ENCODE measurements around the gene C6orf163.

The C6orf163 gene

DNA sequence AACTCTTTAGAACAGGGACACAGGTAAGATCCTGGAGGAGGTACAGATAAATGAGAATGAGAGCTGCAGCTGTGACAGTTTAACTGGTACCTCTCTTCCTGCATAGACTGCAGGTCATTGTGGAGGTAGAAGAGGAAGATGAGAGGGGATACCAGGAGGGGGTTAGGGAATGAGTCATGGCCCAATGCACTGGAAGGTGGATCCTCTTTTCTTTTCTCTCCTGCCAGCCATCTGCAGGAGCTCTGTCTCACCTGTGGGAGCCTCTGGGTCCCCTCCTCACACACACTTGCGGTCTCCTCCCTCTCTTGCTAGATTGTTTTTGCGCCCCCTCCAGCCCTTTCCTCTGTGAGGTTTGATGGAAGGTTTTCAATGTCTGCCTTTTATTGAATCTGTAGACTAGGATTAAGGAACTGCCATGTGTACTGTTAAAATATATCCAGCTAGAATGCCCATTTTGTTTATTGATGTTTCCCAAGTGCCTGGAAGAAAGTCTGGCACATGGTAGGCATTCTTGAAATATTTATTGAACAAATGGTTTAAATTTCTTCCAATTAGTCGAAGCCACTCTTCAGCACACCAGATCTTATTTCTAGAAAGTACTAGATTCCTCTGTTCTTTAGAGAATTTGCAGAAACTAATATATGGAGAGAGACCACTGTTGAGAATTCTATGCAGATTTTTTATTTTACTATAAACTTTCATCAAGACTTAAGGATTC lies 13.0 kb downstream of the C6orf163 start:
- DNase-seq = peak; percentile 19

DNA sequence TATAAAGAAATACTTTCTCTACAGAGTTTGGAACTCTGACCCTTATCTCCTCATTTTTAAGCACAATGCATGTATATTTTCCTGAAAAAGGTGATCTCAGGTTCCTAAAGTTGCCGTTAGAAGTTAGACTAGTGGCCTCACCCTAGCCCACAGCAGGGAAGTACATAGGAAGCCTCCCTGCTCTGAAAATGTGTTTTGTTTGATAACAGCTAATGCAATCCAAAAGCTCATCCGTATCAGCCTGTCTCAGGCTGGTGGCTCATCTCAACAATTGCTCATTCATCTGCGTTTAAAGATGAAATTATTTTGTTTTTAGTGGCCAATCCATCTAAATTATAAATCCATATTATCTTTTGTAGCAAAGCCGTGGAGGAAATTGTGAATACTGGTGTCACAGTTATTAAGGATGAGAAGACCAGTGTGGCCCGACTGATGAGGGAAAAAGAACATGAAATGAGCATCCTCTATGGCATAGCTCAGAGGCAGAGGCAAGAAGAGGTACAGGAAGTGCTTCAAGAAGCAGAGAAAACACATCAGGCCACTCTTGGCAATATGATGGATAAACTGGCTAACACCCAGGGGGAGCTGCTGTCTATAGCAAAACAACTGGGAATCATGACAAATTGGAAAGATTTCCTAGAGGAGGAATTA lies 20.1 kb downstream of the C6orf163 start:
- DNase-seq = no peak

DNA sequence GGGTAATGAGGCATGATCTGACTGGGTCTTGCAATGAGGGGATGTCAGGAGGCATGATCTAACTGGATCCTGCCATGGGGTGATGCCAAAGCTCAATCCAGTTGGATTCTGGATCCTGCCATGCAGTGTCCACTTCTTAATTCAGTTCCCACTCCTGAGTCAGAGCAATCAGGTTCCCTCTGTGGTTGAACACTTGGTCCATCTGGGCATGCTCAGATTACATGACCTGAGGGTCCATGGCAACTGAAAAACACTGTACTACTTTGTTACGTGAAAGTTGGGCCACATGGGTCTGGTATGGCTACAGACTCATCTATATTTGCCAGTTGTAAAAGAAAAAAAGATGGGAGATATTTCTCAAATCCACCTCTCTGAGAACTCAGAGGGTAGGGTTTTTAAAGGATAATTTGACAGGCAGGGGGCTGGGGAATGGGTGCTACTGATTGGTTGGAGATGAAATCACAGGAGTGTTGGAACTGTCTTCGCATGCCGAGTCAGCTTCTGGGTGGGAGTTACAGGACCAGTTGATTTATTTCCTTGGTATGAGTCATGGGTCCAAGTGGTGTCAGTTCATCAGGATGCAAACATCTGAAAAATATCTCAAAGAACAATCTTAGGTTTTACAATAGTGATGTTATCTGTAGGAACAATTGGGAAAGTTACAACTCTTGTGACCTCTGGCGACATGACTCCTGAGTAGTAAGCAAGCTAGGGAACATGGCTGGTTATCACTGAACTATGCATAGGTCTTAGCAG lies 21.6 kb downstream of the C6orf163 start:
- peak; percentile 16 for DNase-seq

DNA sequence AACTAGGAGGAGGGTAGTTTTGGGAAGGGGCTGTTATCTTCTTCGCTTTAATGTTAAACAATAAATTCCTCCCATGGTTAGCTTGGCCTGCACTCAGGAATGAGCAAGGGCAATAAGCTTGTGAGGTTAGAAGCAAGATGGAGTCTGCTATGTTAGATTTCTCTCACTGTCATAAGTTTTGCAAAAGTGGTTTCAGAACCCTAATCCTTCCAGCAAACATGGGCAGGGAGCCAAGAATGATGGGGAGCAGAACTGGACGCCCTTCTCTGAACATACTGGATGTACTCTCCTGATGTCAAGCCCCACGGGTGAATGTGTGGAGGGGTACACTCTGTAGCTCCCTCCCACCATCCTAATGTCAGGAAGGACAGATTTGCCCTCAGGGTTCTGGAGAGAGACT lies 22.3 kb downstream of the C6orf163 start:
- DNase-seq = no peak

DNA sequence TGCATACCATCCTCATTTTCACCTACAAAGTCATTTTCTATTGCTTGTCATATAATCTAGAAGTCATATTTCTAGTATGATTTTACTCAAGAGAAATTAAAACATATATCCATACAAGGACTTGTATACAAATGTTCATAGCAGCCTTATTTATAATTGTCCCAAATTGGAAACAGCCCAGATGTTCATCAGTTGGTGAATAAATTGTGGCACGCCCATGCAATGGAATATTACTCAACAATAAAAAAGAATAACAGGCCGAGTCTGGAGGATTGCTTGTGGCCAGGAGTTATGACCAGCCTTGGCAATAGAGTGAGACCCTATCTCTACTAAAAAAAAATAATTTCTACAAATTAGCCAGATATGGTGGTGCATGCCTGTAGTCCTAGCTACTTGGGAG lies 28.8 kb downstream of the C6orf163 start:
- DNase-seq = no peak

DNA sequence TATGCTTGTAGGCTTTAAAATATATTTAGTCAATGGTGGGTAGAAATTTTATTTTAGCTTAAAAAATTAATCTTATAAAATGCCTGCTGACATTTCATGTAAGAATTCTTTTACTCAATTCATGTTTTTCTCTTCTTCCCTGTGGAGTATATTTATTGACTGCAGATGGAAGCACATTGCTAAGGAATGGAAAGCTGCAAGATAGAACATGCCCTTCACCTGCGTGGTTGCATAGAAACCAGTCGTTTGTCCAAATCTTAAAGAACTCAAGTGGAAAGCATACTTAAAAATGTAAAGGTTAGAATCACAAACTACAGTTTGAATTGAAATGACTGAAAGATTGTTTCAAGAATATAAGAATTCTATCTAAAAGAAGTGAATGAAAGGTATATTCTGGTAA lies 30.7 kb downstream of the C6orf163 start:
- DNase-seq = no peak

DNA sequence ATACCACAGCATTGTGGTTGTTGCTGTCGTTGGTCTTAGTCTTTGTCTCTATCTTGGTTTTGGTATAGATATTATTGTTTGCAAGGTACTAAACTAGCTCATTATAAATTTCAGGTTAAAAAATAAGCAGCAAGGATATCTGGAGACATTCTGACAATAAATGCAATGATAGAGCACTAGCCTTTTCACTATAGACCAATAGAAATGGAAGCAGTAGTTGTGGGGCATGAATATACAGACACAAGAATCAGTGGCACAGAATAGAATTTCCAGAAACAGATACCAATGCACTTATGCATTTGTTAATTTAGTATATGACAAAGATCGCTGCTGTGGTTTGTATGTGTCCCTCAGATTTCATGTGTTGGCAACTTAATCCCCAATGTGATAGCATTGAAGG lies 32.0 kb downstream of the C6orf163 start:
- no peak for DNase-seq

DNA sequence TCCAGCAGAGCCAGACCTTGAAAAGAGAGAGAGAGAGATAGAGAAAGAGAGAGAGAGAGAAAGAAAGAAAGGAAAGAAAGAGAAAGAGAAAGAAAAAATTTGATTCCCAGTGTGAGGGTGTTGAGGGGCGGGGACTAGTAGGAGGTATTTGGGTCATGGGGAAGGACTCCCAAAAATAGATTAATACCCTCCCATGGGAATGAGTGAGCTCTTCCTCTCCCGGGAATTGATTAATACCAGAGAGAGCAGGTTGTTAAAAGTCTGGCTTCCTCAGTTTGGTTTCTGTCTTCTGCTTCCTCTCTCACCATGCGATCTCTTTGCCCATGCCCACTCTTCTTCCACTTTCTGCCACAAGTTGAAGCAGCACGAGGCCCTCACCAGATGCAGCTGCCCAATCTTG lies 34.3 kb downstream of the C6orf163 start:
- peak; percentile 14 for DNase-seq

DNA sequence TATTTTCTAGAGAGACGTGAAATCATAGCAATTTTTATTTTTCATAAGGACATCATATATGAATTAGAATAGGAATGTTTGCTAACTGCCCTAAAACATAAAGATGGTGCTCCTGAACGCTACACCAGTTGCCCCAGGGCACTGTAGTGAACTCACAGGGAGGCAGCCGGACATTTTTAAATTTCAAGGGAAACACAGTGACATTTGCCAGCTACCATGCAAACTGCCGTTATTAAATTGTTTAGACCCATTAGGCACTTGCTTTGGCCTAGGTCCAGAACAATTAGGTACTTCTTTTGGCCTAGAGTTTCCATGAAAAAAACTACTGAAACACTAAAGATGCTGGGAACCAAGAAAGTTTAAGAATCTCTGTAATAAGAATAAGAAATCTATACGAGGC lies 38.2 kb downstream of the C6orf163 start:
- DNase-seq = no peak

DNA sequence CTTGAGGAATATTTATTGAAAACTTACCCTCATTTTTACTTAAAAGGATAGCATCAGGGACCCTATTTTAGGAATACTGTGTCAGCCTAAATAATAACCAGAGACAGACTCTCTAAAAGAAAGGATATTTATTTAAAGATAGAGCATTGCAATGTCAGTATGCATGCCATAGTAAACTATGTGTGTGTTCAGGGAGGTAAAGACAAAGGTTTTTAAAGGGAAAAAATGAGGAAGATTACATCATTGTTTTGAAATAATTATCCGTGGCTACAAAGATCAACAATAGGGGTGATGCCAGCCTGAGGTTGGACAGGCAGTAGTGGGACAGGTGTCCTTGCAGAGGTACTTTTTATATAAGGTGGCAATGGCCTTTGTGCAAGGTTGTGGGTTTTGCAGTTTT lies 39.4 kb downstream of the C6orf163 start:
- DNase-seq = no peak

DNA sequence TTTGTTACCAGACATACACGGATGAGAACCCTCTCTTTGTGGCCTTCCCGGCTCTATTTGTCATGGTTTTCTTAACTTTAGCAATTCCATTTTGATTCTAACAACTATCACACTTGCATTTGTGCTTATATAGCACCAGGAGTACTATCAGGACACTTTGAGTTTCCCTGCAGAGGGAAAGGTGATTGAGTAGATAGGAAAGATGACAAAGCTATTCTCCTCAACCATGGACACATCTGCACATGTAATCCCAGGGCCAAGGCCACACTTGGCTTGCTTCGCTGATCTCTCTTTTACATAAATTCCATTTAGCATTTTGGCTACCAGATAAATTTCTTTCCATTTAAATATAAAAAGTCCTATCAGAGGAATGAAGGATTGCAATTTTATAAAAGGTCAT lies 39.8 kb downstream of the C6orf163 start:
- no peak for DNase-seq

DNA sequence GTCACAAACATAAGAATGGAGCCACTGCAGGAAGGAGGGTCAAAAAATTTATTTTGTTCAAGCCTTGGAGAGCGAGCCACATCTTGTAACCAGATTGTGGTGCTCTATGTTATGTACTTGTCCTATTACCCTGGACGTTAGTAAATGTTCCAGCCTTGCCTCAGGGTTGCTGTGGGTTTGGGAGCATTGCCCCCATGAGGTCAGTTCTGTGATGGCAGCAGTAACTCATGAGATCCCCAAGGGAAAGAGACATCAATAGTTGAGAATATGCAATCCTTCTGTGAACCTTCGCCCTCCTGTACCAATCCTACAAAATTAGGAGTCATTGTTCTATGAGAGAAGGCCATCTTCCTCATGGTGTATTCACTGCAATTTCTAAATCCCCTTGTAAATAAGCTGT lies 46.7 kb downstream of the C6orf163 start:
- DNase-seq = peak; percentile 34

DNA sequence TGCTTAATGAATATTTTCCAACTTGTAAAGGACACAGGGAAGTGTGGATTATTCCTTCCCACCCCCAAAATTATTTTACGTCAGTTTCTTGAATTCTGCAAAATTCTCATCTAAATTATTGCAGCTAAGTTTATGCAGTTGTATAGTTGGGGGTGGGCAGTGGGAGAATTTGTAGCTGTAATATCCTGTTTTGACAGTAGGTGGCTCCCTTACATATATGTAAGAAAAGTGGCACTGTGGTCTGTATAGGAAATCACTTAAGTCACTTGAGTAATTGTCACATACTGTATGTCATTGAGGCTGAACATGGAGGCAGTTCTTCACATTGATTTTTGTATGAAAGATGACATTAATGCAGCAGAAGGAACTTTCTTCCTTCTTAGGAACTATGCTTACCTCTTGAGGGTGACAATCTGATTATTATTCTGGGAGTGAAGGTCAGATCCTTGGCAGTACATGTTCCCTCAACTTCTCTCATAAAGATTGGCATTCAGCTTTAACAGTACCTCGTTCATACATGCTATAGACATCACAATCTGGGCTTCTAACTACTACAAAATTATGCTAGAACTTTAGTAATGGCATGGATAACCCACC lies 48.5 kb downstream of the C6orf163 start:
- DNase-seq = peak; percentile 57

DNA sequence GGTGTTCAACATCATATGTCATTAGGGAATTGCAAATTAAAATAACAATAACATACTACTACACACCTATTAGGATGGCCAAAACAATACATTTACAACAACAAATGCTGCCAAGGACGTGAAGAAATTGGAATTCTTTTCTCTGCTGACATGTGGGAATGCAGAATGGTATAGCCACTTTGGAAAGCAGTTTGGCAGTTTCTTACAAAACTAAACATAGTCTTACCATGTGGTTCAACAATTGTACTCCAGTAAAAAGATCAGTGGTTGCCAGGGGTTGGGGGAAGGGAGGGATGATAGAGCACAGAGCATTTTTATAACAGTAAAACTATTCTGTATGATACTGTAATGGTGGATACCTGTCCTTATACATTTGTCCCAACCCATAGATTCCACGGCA lies 50.8 kb downstream of the C6orf163 start:
- no peak for DNase-seq

DNA sequence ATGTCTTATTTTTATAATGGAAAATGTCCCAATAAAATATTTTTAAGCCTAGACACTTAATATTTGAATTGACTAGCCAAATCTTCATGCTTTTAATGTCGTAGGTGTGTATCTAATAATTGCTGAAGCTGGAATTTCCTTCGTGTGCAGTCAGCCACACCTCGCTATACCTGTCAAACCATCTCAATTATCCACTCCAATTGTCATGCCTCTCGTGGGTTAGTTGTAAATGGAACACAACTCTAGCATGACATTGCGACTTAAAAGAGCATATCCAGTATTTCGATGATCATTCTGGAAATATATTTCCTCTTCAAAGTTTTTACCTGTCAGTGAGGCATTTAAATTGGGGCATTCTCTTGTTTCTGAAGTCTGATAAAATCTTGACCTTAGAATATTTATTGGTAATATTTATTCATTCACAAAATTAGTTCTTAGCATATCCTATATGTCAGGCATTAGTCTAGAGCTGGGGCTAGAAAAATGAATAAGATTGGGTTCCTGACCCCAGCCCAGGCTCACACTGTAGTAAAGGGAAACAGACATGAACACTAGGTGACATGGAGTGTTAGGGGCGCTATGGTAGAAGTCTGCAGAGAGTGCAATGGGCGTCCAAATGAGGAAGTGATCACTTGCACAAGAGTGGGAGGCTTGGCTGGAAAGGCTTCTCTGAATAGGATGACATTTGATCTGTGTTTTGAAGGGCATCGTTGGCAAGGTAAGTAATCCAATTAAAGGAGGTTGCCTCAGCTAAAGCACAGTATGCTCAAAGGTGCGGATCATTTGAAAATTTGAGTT lies 52.2 kb downstream of the C6orf163 start:
- DNase-seq = no peak

DNA sequence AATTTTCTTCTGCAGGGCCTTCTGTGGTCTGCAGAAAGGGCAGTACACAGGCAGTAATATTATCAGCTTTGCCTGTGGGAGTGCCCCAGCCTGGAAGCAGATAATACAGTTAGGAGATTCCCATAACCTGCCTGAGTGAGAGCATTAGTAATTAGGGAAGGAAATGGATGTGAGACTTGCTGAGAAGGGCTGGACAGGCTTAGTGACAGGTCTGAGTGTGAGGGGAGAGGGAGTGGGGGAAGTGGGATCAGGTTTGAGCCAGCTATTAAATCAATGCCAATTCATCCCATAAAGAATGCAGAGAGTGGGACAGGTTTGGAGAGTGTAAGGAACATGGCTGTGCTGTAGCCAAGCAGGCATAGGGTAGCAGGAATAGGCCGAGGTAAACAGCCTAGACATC lies 53.0 kb downstream of the C6orf163 start:
- DNase-seq = no peak

DNA sequence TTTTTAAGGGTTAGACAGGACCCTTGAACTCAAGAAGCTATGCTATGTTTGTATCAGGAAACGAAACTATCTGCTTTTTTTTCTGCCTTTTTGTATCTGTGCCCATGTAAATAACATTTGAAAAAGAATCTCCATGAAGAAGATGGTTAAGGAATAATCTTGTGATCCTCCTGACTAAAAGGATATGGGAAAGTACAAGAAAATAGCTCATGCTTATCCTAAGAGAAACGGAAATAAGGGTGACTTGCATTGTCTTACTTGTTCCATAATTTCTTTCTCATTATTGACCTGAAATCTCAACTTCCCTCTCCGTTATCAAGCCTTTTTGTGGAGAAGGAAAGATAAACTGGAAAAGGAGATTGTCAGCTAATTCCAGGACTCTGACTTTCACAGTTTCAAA lies 57.2 kb downstream of the C6orf163 start:
- no peak for DNase-seq

DNA sequence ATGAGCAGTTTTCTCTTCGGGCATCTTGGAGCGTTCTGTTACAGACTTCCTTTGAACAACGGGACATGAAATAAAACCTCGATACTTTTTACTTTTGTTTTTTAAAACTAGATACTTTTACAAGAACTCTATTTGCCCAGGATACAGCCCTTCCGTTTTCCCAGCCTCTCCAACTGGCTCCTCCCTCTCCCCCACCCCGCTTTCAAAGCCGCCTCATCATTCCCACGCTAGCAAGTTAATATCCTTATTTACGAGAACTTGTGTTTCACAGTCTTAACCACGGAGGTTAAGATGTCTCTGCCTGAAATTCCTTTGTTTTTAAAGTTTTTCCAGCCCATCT lies 62.9 kb downstream of the C6orf163 start:
- DNase-seq = no peak

DNA sequence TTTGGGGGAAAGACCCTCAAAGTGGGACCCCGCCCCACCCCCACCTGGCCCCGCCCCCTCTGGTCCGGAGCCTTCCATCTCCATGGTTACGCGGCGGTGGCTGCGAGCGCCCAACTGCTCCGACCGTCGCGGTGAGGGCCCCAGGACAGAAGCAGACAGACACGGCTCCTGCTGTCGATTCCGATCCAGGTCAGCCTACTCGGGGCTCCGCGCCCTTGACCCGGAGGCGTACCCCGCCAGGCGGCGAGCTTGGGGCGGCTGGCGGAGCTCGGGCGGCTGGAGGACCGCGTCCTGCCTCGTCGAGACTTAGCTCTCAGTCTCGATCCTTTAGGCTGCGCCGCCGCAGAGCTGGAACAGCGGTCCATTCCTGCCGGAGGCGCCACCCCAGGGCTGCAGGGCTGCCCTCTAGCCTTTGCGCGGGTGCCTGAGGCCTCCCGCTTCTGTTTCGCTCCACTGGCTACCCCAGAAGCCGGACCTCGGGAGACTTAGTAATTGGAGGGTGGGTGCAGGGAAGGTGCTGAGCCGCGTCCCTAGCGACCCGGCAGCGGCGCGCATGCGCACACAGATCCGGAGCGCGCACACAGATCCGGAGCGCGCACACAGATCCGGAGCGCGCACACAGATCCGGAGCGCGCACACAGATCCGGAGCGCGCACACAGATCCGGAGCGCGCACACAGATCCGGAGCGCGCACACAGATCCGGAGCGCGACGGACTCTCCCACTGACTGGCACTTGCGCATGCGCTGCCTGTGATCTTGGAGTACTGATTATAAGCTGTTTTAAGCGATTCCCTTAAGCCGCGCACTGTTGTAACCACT lies 63.5 kb downstream of the C6orf163 start, which contains the start of gene CFAP206:
Gene CFAP206, plus strand, starts transcription at position 72 of the 820 bp plus-strand sequence. CDS start 1,868 bp downstream, outside the sequence.
- DNase-seq = peak; percentile 79

DNA sequence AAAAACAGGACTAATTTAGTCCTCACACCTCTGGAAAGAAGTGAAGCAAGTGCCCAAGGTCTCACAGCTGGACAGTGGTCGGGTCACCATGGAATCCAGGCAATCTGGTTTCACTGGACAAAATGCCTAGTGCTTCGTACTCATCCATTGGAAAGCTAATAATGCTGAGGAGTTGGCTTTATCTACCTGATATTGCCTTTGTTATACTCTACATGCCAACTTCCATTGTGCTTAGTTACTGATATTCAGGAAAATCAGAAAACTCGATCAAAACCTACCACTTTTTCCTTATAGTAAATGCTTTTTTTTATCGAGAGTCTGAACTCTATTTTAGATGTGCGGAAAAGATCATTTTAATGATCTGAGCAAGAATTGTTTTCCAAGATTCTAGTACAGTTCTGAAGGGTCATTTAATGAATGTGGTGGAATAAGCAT lies 64.1 kb downstream of the C6orf163 start:
- DNase-seq = no peak
